CD4-positive, alpha-beta T cell treated with Interleukin-1 beta for 1 hour (primary cell): ENCODE results near the gene RBMS3.
"Not testable (repeated sequence)": the region's sequence is repeated elsewhere in the genome, so short reads cannot be mapped to it uniquely, and the experiment has no call there.

Experiments
- DNase-seq, 2 donors: peaks; one replicate each; pipeline ENCODE4 v3.0.0-alpha.2; 2020 to 2022

RBMS3 gene

GRCh38 chr3:29991198-29991597, 710.3 kb downstream of the RBMS3 start:
- no peak for DNase-seq

DNA sequence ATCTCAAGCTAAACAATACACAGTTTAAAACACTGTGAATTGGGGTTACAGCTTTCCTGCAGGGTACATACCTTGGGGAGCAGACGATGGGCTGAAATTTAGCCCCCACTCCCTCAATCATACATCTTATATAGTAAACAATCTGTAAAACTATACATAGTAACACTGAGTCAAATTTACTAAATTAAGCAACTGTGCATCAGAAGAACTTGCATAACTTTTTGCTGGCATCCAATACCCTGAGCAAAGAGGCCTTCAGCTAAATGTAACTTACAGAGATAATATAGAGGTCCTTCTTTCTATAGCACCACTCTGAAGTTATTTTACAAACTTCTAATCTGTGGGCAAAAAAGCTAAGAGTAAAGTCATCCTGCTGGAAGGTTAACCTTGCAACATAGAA, 721.9 kb downstream of the RBMS3 start:
- no peak for DNase-seq

GRCh38 chr3:30003741-30004140, 722.9 kb downstream of the RBMS3 start:
- DNase-seq: no peak

DNA sequence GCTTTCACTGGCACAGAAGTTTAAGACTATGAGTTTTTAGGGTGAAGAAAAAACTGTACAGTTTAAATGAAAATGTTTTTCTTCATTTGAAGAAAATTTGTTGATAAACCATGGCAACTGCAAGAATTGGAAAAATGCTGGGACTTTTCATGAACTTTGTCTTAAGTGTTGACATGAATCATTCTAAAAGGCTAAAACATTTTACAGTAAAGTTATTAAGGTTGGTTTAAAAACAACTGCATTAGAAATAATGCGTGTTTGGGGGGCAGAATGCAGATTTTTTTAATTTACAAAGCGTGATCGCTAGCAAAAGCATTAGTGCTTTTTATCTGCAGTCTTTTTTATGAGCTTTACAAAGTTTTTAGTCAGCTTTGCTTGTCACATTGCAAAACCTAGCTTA, 723.6 kb downstream of the RBMS3 start:
- no peak for DNase-seq

- DNase-seq: no peak
Measured at GRCh38 chr3:30006111-30006510, 725.2 kb downstream of the RBMS3 start.

GRCh38 chr3:30007668-30008067, 726.8 kb downstream of the RBMS3 start:
- no peak for DNase-seq

- no peak for DNase-seq
Measured at GRCh38 chr3:30011237-30011803, 730.4 kb downstream of the RBMS3 start.

DNA sequence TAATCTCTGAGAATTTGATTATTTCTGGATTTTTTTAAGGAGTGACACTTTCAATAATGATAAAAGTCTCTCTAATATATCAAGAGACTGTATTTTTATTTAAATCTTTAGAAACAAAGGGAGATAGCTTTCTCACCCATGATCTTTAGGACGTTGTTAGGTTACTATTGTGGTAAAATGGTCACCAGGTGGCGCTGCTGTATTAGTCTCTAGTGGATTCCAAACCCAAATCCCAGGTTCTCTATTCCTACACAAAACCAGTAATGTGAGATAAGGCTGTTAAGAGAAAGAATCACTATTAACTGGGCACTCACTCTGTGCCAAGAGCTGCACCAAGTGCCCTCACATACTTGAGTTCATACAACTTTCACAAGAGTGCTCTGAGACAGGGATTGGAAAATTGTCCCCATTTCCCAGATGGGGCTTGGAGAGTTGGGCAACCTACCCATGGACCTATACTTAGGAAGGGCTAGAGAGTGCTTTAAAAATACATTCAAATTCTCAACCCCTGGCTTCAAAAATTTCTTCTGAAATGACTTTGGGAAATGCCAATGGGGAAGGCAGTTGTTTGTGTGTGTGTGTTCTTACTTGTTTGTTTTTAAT, 732.2 kb downstream of the RBMS3 start:
- DNase-seq: peak; percentile 25 to 47

- no peak for DNase-seq
Measured at GRCh38 chr3:30017901-30018300, 737.0 kb downstream of the RBMS3 start.

DNA sequence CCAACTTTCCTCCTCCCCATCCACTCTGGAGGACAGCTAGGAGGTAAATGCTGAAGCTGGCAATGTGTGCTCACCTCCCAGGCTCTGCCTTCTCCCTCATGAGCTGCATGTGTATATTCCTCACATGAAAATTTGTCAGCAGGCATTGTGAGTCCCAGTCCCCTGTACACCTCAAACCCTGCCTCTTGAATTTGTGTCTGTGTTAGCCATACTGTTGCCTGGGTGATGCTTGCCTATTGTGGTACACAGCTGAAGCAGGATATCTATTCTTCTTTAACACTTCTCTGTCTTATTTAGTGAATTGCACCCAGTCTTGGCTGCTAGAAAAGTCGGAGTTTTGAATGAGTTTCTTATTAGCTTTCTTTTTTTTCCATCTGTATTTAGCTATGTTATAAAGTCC, 739.5 kb downstream of the RBMS3 start:
- no peak for DNase-seq

- DNase-seq: no peak
Measured at GRCh38 chr3:30024466-30024865, 743.6 kb downstream of the RBMS3 start.

DNA sequence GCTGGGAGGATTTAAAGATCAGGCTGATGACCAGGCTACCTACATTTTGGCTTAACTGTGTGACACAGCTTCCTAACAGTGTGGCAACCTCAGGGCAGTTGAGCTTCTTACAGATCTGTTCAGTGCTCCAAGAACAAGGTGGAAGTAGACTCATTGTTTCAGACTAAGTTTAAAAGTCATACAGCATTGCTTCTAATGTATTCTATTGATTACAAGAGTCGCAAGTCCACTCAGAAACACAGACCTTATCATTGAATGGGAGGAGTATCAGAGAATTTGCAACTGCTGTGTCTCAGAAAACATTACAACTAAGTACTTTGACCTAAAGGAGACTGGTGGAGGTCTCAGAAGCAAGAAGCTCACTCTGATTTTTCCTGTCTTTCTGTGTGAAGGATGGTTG, 746.0 kb downstream of the RBMS3 start:
- DNase-seq: no peak

- no peak for DNase-seq
Measured at GRCh38 chr3:30034246-30034991, 753.5 kb downstream of the RBMS3 start.

DNA sequence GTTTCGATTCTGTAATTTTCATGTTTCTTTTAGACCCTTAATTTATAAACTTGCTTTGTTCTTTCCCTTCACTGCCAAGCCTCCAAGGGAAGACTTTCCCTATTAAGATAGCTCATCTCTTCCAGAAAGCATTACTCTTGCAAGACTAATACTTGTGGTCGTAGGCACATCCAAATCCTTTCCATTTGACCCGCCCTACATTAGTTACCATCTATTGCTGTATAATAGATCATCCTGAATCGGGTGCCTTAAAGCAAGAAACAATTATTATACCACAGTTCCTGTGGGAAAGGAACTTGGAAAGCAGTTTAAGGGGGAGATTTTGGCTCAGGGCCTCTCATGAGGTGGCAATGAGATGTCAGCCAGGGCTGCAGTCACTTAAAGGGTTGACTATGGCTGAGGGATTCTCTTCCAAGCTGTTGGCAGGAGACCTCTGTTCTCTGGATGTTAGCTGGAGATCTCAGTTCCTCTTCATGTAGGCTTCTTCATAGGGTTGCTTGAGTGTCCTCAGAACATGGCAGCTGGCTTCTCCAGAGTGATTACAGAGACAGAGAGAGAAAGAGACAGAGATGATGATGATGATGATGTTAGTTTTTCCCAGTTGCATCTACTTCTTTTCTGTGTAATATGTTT, 755.2 kb downstream of the RBMS3 start:
- no peak for DNase-seq

GRCh38 chr3:30040126-30040525, 759.3 kb downstream of the RBMS3 start:
- no peak for DNase-seq

DNA sequence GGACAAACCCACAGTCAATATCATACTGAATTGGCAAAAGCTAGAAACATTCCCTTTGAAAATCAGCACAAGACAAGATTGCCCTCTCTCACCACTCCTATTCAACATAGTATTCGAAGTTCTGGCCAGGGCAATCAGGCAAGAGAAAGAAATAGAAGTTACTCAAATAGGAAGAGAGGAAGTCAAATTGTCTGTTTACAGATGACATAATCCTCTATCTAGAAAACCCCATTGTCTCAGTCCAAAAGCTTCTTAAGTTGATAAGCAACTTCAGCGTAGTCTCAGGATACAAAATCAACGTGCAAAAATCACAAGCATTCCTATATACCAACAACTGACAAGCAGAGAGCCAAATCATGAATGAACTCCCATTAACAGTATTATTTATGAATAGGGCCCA, 760.6 kb downstream of the RBMS3 start:
- DNase-seq: not testable (repeated sequence)

GRCh38 chr3:30042274-30042859, 761.5 kb downstream of the RBMS3 start:
- DNase-seq: peak; percentile 48 to 56

DNA sequence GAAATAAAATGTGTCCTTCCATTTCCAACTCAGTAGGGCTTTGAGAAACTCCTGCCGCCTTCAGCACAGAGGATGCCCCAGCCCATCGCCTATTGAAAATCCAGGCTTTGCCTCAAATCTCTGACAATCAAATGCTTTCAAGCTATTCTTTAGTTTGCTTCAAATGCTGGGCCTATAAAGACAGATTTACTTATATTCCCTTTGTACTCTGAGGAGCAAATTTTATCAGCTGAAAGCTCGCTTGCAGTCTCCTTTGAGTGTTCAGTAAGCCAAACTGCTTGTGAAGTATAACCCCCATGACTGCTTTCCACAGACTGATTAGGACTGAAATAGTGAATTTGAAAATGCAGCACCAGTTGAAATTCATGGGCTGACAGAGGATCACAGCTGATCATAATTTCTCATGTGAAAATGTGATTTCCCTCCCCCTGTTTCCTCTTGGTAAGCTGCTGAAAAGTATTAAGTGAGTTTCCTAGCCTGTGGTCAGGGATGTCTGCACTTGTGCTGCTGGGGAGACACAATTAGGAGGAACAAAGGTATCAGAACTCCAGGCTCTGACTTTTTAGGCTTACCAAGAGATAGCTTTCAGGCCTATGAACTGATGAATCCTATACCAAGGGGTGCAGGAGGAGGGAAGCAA, 762.2 kb downstream of the RBMS3 start:
- DNase-seq: no peak

DNA sequence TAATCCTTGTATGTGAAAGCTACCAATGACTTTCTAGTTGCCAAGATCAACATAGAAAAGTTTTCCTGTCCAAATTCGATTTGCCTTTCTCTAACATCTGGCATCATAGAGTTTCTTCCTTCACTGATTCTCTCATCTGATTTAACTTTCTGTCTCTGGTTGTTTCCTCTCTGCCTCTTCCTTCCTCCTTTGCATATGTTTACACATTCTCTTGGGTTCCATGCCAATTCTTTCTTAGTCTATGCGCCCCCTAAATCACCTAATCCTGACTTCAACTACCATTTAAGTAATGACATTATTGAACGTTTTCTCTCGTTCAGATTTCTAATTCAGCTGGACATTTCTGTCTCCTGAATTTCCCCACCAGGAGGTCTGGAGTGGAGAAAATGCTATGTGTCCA, 763.6 kb downstream of the RBMS3 start:
- DNase-seq: no peak

- no peak for DNase-seq
Measured at GRCh38 chr3:30048431-30048830, 767.6 kb downstream of the RBMS3 start.

DNA sequence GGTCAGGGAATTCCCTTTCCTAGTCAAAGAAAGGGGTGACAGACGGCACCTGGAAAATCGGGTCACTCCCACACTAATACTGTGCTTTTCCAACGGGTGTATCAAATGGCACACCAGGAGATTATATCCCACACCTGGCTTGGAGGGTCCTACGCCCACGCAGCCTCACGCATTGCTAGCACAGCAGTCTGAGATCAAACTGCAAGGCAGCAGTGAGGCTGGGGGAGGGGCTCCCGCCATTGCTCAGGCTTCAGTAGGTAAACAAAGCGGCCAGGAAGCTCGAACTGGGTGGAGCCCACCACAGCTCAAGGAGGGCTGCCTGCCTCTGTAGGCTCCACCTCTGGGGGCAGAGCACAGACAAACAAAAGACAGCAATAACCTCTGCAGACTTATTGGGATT, 769.2 kb downstream of the RBMS3 start:
- DNase-seq: not testable (repeated sequence)

GRCh38 chr3:30059240-30059639, 778.4 kb downstream of the RBMS3 start:
- no peak for DNase-seq
